ENCODE data around the gene INTS7.

The INTS7 gene, protein sequence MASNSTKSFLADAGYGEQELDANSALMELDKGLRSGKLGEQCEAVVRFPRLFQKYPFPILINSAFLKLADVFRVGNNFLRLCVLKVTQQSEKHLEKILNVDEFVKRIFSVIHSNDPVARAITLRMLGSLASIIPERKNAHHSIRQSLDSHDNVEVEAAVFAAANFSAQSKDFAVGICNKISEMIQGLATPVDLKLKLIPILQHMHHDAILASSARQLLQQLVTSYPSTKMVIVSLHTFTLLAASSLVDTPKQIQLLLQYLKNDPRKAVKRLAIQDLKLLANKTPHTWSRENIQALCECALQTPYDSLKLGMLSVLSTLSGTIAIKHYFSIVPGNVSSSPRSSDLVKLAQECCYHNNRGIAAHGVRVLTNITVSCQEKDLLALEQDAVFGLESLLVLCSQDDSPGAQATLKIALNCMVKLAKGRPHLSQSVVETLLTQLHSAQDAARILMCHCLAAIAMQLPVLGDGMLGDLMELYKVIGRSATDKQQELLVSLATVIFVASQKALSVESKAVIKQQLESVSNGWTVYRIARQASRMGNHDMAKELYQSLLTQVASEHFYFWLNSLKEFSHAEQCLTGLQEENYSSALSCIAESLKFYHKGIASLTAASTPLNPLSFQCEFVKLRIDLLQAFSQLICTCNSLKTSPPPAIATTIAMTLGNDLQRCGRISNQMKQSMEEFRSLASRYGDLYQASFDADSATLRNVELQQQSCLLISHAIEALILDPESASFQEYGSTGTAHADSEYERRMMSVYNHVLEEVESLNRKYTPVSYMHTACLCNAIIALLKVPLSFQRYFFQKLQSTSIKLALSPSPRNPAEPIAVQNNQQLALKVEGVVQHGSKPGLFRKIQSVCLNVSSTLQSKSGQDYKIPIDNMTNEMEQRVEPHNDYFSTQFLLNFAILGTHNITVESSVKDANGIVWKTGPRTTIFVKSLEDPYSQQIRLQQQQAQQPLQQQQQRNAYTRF

DNA sequence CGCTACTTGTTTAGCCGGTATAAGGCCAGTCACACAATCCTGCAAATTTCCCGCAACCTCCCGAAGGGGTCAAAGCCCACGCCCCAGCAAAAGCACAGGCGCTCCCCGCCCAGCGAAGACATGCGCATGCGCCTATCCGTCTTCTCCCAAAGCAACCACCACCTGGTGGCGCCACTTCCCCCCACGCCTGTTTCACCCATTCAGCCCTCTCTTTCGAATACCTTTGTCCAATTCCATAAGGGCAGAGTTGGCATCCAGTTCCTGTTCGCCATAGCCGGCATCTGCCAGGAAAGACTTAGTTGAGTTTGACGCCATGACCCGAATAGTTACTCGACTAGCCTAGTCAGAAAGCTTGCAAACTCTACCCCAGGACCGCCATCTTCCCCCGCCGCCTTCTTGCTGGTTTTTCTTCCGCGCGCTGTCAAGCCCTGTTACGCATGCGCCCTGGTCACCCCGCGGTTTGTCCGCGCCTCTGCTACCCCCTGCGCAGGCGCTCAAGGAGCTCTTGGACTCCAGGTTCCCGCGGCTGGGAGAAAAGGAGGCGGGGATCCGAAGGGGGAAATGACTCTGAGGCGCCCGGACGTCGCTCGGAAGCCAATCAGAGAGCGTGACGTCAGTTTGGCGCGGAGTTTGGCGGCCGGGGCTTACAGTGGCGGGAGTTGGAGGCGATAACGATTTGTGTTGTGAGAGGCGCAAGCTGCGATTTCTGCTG is at the start of gene INTS7, which contains the start of gene DTL:
Gene INTS7 (minus strand): TSS at position 435 of the 712 bp plus-strand sequence. CDS start 120 bp downstream, at position 315.
Gene DTL (plus strand): TSS at position 626 of the 712 bp plus-strand sequence. CDS start 143 bp downstream, outside the sequence.
- DNase-seq = peak; percentile 96

DNA sequence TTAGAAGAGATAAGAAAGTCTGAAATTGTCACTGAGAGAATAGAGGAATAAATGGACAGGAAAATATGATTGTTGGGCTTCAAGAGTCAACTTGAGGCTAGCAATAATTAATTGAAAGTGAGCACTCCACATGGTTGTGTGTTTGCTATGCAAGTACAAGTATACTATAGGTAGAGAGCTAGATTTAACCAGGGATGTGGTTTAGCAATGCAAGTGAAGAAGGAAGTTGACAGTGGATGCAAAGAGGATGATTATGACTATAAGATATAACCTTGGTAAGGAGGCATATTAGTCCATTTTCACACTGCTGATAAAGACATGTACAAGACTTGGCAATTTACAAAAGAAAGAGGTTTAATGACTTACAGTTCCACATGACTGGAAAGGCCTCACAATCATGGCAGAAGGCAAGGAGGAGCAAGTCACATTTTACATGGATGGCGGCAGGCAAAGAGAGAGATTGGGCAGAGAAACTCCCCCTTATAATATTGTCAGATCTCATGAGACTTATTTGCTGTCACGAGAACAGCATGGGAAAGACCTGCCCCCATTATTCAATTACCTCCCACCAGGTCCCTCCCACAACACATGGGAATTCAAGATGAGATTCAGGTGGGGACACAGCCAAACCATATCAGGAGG is 47.5 kb upstream of the INTS7 start:
- DNase-seq = no peak

DNA sequence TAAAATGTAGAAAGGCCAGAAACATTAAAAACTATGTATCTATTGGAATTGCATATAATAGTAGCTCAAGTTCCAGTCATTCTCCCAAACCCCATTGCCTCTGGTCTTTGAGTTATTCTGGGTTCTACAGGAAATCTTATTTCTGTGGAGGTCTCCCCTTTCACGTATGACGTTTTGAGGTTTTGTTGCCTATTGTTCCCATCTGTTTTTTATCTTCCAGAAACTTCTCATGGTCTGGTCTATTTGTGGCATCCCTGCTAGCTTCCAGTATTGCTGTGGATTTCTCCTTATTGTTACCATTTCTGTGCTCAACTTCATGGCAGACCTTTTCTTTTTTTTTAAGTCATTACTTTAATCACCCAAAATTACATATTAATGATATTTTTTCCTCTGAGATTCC is 43.5 kb upstream of the INTS7 start:
- no peak for DNase-seq

DNA sequence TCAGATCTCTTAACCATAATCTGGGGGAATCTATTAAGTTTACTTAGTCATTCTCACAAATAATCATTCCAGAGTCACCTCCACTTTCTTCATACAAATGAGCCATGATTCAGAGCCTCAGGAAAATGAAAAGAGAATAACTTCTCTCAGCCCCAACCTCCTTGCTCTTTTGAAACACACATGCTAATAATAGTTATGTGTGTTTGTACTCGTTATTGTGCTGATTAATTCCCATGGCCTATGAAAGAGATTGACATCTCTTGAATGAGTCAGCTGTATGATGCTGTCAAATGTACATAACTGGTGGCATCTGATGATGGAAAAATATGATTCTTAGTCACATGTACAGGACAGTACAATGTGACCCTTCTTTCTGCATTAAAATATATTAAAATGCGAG is 41.7 kb upstream of the INTS7 start:
- no peak for DNase-seq

DNA sequence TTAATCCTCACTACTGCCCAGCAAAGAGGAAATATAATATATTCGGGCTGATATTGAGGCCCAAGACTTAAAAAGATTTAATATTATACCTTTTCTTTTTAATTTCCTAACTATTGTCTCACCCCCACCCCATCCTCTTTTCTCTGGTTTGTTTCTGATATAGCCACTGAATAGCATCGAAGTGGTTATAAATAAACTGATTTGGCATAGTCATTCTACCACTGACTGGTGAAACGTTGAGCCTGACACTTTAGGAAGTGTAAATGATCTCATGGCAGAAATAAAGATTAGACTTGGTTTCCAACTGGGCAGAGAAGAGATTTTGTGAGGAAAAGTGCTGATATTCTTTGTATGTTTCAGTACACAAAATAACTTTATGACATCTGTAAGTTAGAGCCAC is 39.5 kb upstream of the INTS7 start:
- DNase-seq = no peak

DNA sequence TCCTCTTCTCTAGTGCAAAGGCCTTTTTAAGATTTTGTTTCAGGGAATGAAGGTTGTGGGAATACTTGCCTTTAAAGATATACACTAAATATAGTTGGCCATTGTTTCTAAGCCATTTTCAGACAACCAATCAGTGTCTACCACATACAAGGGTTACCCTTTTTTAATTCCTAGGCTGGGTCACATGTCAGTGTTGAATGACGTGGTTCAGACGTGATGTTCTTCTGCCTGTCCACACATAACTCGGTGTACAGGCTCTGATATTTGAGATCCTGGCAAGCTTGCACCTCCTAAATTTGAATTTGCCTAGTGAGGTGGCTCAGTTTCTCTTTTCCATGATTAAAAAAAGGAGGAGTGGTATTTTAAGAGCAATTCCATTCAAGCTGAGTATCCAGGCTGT is 39.0 kb upstream of the INTS7 start:
- no peak for DNase-seq

DNA sequence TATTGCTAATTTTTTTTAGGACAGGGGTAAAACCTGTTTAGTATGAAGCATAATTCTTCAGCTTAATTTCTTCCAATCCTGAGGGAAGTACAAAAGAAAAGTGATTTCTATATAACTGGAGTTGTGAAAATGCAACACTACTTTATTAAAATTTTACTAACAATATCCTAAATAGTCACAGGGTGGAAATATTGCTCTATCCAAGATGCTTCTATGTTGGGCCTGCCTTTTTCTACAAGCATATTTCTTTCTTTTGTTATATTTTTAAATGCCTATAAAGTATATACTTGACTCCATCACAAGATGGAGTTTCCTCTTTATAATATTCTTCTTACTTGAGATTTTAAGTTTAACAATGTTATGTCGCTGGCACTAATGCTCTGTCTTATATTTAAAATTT is 38.1 kb upstream of the INTS7 start:
- DNase-seq = no peak

DNA sequence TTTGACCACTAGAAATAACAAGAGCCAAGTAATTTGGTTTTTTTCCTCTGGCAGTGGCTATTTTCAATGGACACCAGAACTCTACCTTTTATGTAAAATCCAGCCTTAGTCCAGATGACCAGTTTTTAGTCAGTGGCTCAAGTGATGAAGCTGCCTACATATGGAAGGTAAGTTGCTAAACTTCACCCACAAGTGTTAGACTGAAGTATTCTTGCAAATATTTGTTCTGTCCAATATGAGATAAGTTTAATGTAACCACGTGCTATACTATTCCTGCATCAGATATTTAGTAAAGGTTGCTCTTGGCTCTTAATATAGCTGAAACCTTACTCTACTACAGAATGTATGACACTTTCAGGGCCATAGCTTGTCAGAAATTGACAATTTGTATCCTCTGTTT is 36.7 kb upstream of the INTS7 start:
- no peak for DNase-seq

DNA sequence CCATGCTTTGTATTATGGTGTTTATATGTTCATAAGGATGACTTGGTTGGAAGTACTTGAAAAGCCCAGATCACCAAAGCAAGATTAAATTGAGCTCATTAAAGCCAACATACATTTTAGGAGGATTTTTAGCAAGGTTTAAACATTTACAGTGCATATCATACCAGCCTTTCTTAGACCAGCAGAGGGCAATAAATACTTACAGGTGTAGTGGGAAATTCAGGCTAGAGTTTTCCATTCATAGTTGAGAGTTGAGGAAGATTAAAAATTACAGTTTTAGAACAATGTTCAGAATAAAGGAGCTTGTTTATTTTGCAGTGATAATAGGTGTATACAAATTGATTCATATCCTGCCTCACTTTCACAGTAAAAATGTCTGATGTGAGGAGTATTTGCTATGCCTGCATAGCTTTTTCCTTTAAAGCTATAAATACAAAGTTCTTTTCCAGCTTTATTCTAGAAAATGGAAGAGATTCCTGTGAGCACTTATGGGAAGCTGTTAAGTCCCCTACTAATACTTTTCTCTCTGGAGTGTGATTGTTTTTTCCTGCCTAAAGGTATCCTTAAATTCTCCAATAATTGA is 35.5 kb upstream of the INTS7 start:
- no peak for DNase-seq

DNA sequence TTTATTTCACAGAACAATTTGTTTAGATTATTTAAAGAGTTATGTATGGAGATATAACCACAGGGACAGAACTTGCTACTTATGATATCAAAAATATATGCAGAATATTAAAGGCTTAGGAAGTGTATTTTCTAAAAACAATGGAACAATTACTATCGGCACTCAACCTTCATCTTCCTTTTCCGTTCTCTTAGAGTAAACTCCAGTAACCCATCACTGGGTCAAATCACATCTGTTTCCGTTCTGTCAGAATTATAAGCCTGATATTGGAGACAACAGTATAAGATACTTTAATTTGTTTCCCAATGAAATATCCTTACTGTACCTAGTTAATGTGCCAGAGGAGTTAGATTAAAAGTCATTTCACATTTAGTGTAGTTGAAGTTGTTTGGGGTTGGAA is 32.4 kb upstream of the INTS7 start:
- DNase-seq = no peak

DNA sequence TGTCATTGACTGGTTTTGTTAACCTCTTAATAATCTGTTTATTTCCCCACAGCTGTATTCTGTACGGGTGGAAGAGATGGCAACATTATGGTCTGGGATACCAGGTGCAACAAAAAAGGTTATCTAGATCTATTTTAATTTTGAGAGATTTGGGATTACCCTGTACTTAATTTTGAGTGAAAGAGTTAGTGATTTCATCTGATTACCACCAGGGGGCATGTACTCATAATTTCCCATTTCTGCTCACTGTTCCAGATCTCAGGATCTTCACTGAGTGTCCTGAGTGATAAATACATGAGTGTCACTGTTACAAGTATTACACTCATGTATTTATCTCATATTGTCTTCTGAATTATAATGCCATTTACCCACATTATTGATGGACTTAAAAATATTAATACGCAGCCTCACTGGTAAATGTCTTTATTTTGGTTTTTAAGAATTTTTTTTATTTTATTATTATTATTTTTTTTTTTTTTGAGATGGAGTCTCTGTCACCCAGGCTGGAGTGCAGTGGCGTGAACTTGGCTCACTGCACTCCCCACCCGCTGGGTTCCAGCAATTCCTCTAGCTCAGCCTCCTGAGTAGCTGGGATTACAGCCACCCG is 27.6 kb upstream of the INTS7 start:
- DNase-seq = no peak

DNA sequence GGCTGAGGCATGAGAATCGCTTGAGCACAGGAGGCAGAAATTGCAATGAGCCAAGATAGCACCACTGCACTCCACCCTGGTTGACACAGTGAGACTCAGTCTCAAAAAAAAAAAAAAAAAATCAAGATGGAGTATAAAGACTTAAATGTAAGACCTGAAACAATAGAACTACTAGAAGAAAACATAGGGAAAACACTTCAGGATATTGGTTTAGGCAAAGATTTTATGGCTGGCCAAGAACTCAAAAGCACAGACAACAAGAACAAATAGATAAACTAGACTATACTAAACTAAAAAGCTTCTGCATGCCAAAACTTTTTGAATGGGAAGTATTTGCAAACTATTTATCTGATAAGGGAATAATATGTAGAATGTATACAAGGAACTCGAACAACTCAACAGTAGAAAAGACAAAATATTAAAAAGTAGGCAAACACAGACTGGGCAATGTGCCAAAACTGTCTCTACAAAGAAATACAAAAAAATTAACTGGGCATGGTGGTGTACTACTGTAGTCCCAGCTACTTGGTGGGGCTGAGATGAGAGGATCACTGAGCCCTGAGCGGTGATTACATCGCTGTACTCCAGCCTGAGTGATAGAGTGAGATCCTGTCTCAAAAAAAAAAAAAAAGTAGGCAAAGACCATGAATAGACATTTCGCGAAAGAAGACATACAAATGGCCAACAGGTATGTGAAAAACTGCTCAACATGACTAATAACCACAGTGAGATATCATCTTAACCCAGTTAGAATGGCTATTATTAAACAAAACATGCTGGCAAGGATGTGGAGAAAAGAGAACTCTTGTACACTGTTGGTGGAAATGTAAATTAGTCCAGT is 25.5 kb upstream of the INTS7 start:
- DNase-seq = no peak

DNA sequence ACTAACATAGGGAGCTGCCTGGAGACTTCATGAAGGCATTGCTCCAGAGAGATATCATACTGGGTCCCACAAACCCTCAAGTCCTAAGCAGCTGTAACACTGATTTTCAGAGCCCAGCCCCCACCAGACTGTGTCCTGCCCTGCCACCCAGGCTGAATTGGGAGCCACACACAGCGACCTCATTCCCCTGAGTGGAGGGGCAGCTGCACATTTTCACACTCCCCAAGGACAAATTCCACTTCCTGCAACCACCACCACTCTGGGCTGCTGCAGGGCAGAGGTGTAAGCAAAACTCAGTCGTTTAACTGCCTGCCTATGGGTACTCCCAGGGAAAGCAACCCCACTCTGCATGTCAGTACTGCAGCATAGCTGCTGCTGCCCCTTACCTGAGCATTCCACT is 20.0 kb upstream of the INTS7 start:
- DNase-seq = no peak

DNA sequence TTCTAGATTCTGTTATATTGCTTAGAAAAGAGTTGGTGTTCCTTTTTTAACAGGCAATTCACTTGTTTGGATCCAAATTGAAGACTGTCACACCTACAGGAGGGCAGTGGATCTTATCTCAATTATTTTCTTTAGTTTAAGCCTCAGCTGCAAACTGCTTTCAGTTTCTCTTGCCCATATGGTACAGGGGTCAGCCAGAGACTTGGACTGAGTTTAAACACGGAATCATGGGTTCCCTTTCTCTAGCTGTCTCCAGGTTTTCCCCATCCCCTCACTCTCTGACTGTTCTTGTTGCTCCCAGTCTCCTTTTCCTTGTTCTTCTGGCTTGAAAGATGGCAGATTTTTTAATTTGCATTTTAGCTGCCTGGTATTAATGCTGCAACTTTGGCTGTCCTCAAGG is 18.6 kb upstream of the INTS7 start:
- DNase-seq = no peak

DNA sequence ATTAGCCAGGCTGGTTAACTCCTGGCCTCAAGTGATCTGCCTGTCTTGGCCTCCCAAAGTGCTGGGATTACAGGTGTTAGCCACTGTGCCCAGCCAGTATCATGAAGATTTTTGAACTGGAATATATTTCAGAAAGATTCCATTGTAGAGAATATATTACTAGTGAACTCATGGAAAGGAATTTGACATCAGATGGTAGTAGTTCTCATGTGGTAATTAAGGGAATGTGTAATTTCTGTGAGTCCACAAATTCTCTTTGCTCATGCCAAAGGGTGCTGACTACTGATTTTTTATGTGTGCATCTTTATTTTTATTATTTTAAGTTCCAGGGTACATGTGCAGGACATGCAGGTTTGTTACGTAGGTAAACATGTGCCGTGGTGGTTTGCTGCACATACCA is 10.6 kb upstream of the INTS7 start:
- DNase-seq = no peak

DNA sequence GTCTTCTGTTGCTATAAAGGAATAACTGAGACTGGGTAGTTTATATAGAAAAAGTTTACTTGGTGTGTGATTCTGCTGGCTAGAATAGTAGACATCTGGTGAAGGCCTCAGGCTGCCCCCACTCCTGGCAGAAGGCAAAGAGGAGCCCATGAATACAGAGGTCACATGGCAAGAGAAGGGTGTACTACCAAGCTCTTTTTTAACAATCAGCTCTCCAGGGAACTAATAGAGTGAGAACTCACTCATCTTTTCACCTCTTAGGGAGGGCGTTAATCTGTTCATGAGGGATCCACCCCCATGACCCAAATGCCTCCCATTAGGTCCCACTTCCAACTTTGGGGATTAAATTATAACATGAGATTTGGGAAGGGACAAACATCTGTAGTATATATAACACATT is 9.5 kb upstream of the INTS7 start:
- no peak for DNase-seq

DNA sequence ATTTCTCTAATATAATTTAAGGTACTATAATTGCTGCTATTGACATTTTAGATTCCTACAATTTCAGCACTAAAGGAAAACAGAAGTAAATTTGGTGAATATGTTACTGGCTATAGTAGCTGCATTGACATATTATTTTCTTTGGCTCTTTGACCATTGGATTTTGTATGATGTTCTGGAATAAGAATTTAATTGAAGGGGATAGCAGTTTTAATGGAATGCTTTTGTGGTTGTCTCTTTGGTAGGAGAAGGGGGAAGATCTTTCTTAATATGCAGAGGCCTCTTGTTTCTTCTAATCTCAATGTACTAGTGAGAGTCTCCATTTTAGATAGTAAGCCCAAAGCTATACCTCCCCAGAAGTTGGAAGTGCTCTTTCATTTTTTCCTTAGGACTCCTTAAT is 7.1 kb upstream of the INTS7 start:
- DNase-seq = no peak

DNA sequence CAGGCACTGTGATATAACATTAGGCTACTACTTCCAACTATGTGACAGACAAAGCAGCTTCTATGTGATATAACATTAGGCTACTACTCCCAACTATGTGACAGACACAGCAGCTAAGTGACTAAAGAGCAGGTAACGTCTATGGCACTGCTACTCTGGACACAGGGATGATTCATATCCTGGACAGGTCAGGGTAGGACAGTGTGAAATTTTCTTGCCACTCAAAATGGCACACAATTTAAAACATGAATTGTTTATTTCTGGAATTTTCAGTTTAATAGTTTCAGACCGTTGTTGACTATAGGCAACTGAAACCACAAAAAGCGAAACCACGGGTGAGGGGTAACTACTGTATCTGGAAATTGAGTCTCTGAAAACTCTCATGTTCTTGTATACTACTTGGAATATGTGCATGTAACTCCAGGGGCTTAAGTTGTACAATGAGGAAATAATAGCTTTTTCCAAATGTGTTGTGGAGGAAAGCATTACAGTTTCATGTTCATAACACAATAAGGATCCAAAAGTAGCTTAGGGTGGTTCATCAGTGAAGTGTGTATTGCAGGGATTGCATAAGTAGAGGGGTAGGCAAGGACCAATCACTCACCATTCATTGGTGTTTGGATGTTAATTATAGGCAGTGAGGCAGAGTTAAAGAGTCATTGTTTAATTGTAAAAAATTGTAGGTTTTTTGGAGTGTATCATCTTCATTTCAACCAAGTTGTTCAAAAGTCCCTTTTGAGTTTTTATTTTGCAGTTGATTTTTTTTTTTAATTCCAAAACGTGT is 5.5 kb upstream of the INTS7 start:
- DNase-seq = no peak

DNA sequence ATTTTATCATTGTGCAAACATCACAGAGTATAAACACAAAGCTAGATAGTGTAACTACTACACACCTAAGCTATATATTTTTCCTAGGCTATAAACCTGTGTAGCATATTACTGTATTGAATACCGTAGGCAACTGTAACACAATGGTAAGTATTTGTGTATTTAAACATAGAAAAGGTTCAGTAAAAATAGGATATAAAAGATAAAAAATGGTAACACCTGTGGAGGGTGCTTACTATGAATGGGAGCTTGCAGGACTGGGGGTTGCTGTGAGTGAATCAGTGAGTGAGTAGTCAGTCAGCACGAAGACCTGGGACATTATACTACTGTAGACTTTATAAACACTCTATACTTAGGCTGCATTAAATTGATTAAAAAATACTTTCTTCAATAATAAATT is 4.3 kb upstream of the INTS7 start:
- DNase-seq = no peak

DNA sequence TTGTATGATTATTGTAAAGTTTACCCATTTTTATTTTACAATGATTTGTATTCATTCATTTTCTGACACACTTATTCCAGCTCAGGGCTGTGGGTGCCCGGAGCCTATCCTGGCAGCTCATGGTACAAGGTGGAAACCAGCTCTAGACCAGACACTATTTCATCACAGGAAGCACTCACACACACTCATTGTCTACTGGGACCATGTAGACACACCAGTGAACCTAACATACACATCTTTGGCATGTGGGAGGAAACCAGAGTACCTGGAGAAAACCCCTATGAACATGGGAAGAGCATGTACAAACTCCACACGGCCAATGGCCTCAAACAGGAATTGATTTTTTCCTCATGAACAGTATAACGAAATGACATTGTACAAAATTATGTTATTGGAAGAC is 2.5 kb upstream of the INTS7 start:
- no peak for DNase-seq
